ENCODE measurements around the gene TIMP2. TPM values are rescaled to one million over a fixed set of nuclear protein-coding genes. Genes with fewer than 3 reads are reported as not detected.
"Not testable (repeated sequence)": the region's sequence is repeated elsewhere in the genome, so short reads cannot be mapped to it uniquely, and the experiment has no call there.

Gene TIMP2
- total RNA-seq, 1 experiment from 2014 or later, result 114 TPM

DNA sequence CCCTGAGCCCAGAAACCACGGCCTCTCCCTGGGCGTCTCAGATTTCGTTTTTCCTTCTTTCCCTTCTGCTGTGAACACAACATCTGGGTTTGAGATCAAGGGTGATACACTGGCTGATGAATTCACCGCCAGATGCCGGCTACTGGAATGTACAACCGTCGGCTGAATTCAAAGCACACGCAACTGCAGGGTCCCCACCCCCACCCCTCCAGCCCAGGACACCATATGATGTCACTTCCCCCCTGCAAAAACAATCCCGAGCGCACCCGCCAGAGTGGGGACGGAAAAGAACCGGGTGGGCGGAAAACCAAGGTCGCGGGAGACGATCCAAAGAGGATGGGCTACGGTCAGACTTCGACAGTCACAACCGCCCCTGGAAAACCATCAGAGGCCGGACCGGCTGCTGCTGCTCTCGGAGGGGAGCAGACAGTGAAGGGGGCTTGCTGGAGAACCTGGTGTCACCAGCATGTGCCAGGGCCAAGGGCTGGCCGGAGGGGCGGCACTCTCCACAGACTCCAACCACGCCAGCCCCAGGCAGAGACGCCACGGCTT is 45.5 kb downstream of the TIMP2 start:
- Histone ChIP-seq H4K20me1 (ENCODE audit: insufficient read depth) (no peaks in the 10 kb centered on the region), H3K9me2 (ENCODE audit: insufficient read depth) (no peaks in the 10 kb centered on the region), H3K4me1 (replicated peaks; ENCODE audit: insufficient read depth) (peaks cover 44% of the 10 kb centered on the region), H3K4me2 (no peak overlapping the region), H3K9me3 (ENCODE audit: insufficient read depth, low read depth) (no peaks in the 10 kb centered on the region), H3K4me3 (no peak overlapping the region), H3F3A (ENCODE audit: insufficient read depth, low read depth) (peaks cover 19% of the 10 kb centered on the region; the same call in 1 of the 2 replicates), H2AFZ (no peak overlapping the region), H3K36me3 (ENCODE audit: low read depth) (no peaks in the 10 kb centered on the region), H3K79me2 (ENCODE audit: low read depth) (peaks cover 11% of the 10 kb centered on the region; the same call in 1 of the 2 replicates), H3K27ac (no peak overlapping the region), H3K27me3 (ENCODE audit: insufficient read depth, low read depth) (no peaks in the 10 kb centered on the region)
- ChIA-PET CTCF (no interaction called here), POLR2A (ENCODE audit: unreplicated experiment) (no interaction called here)
- intact Hi-C loops (cut with micrococcal nuclease; ENCODE audit: unreplicated experiment), result loop anchor here (5.0 kb wide), 1 partner anchor 53 kb away; no protein-coding TSS in a partner anchor
- TF ChIP-seq, protein P1, sequence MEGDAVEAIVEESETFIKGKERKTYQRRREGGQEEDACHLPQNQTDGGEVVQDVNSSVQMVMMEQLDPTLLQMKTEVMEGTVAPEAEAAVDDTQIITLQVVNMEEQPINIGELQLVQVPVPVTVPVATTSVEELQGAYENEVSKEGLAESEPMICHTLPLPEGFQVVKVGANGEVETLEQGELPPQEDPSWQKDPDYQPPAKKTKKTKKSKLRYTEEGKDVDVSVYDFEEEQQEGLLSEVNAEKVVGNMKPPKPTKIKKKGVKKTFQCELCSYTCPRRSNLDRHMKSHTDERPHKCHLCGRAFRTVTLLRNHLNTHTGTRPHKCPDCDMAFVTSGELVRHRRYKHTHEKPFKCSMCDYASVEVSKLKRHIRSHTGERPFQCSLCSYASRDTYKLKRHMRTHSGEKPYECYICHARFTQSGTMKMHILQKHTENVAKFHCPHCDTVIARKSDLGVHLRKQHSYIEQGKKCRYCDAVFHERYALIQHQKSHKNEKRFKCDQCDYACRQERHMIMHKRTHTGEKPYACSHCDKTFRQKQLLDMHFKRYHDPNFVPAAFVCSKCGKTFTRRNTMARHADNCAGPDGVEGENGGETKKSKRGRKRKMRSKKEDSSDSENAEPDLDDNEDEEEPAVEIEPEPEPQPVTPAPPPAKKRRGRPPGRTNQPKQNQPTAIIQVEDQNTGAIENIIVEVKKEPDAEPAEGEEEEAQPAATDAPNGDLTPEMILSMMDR (conservative IDR thresholded peaks at IDR 0.05), result no peak
- no peak for TF ChIP-seq EZH2 (IDR thresholded peaks at IDR 0.05; ENCODE audit: low read depth)
- DNase-seq, result no peak
- BruUV-seq (replicated peaks), result no TSS peak

DNA sequence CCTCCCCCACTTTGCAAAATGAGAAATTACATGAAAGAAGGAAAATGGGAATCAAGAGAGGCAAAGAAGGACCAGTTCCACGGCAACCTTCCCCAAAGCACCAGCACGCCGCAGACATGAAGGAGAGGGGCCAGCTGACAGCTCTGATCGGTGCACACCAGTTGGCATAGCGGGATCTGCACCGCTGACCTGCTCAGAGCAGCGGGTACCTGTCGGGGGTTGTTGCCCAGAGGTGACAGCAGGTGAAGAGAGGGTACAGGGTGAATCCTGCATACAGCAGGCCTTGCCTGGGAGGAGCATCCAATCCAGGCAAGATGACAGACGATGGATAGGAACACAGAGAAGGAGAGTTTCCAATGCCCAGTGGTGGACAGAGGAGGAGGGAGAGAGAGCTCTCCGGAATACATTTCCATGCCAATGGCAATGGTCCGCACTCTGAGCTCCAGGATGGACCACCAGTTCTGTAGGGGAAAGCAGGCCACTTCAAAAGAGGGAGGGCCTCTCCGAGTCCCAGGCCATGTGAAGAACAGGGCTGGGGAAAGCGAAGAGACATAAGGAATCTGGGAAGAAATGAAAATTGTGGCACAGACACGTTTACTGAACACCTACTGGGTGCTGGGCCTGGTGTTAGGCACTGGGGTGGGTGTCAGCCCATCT is 46.2 kb downstream of the TIMP2 start:
- Histone ChIP-seq H3K4me1 (replicated peaks; ENCODE audit: insufficient read depth) (peaks cover 44% of the 10 kb centered on the region), H2AFZ (no peak overlapping the region), H3K79me2 (ENCODE audit: low read depth) (peaks cover 9% of the 10 kb centered on the region; the same call in 1 of the 2 replicates), H3K9me3 (ENCODE audit: insufficient read depth, low read depth) (no peaks in the 10 kb centered on the region), H3K4me2 (no peak overlapping the region), H3F3A (ENCODE audit: insufficient read depth, low read depth) (peaks cover 18% of the 10 kb centered on the region), H3K36me3 (ENCODE audit: low read depth) (no peaks in the 10 kb centered on the region), H3K4me3 (no peak overlapping the region), H3K9me2 (ENCODE audit: insufficient read depth) (no peaks in the 10 kb centered on the region), H3K27ac (no peak overlapping the region), H3K27me3 (ENCODE audit: insufficient read depth, low read depth) (no peaks in the 10 kb centered on the region), H4K20me1 (ENCODE audit: insufficient read depth) (no peaks in the 10 kb centered on the region)
- CTCF ChIA-PET, result no interaction called here
- intact Hi-C loops (cut with micrococcal nuclease; ENCODE audit: unreplicated experiment), result no loop called here
- TF ChIP-seq EZH2 (IDR thresholded peaks at IDR 0.05; ENCODE audit: low read depth), result no peak
- TF ChIP-seq, protein P1 (conservative IDR thresholded peaks at IDR 0.05), result no peak
- POLR2A ChIA-PET (ENCODE audit: unreplicated experiment), result no interaction called here
- DNase-seq, result no peak
- no TSS peak for BruUV-seq (replicated peaks)

DNA sequence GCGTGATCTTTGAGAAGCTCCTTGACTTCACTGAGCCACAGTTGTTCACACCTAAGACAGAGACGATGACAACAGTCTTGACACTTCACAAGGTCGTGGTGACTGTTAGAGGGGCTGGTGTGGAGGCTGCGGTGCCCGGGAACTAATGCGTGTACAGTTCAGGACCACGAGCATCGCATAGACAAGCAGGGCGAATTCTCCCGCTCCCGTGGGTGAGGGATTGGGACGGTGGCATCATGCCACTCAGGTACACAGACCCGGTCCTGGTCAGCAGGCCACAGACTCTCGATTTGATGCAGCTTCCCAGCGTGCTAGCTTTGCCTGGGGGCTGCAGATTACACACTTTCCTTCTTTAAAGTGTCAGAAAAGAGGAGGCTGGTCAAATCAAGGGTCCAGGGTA is 46.9 kb downstream of the TIMP2 start:
- no peaks in the 10 kb centered on the region for H3K36me3 ChIP-seq (ENCODE audit: low read depth)
- peaks cover 9% of the 10 kb centered on the region; the same call in 1 of the 2 replicates for H3K79me2 ChIP-seq (ENCODE audit: low read depth)
- ChIA-PET POLR2A (ENCODE audit: unreplicated experiment) (interaction anchor here (0.6 kb wide), 1 partner anchor 1857 kb away, joined by 6 read pairs; no protein-coding TSS in a partner anchor), CTCF (no interaction called here)
- peaks cover 18% of the 10 kb centered on the region for H3F3A ChIP-seq (ENCODE audit: insufficient read depth, low read depth)
- DNase-seq, result no peak
- H2AFZ ChIP-seq, result no peak overlapping the region
- no peaks in the 10 kb centered on the region for H3K9me3 ChIP-seq (ENCODE audit: insufficient read depth, low read depth)
- peaks cover 43% of the 10 kb centered on the region for H3K4me1 ChIP-seq (replicated peaks; ENCODE audit: insufficient read depth)
- no TSS peak for BruUV-seq (replicated peaks)
- H3K9me2 ChIP-seq (ENCODE audit: insufficient read depth), result no peaks in the 10 kb centered on the region
- no peak overlapping the region for H3K4me2 ChIP-seq
- H3K27ac ChIP-seq, result no peak overlapping the region
- no peaks in the 10 kb centered on the region for H3K27me3 ChIP-seq (ENCODE audit: insufficient read depth, low read depth)
- H4K20me1 ChIP-seq (ENCODE audit: insufficient read depth), result no peaks in the 10 kb centered on the region
- TF ChIP-seq EZH2 (IDR thresholded peaks at IDR 0.05; ENCODE audit: low read depth), result no peak
- TF ChIP-seq, protein P1 (conservative IDR thresholded peaks at IDR 0.05), result no peak
- intact Hi-C loops (cut with micrococcal nuclease; ENCODE audit: unreplicated experiment), result no loop called here
- H3K4me3 ChIP-seq, result no peak overlapping the region

DNA sequence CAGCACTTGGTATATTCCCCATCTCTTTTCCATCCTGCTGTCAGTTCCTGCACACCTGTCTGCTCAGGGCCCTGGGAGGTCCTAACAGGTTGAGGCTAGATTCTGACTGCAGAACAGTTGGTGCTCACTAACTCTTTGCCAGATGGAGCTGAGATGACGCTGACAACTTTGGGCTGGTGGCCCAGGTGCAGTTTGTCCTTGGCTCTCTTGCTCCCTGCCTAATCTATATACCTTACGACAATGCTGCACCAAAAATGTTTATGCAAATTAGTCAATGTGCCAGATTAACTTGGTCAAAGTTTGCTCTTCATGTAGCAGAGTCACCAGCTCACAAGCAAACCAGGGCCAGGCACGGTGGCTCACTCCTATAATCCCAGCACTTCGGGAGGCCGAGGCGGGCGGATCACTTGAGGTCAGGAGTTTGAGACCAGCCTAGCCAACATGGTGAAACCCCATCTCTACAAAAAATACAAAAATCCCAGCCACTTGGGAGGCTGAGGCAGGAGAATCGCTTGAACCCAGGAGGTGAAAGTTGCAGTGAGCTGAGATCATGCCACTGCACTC is 48.2 kb downstream of the TIMP2 start:
- H3K36me3 ChIP-seq (ENCODE audit: low read depth); DNase-seq; H2AFZ ChIP-seq; CTCF ChIA-PET; H3K27me3 ChIP-seq (ENCODE audit: insufficient read depth, low read depth); intact Hi-C loops (cut with micrococcal nuclease; ENCODE audit: unreplicated experiment); H3K9me3 ChIP-seq (ENCODE audit: insufficient read depth, low read depth); H3K27ac ChIP-seq; H3K9me2 ChIP-seq (ENCODE audit: insufficient read depth); H3K79me2 ChIP-seq (ENCODE audit: low read depth); H3K4me2 ChIP-seq; POLR2A ChIA-PET (ENCODE audit: unreplicated experiment); BruUV-seq (replicated peaks); H3K4me3 ChIP-seq; H4K20me1 ChIP-seq (ENCODE audit: insufficient read depth): not testable (repeated sequence)
- peaks cover 36% of the 10 kb centered on the region for H3K4me1 ChIP-seq (replicated peaks; ENCODE audit: insufficient read depth)
- peaks cover 18% of the 10 kb centered on the region for H3F3A ChIP-seq (ENCODE audit: insufficient read depth, low read depth)
